Endothelial cell of umbilical vein (primary cell): Measurements from ENCODE around the gene AHNAK2.

Experiments
- CTCF ChIP-seq, 2 donors: IDR thresholded peaks; 1 replicate in 1 of 2; 2 replicates in 1 of 2; pipeline ENCODE4 v1.5.1; 2011; ENCODE audit warnings: low read length in 2 of 2, mild to moderate bottlenecking in 2 of 2, moderate library complexity in 2 of 2, control low read depth in 1 of 2, inconsistent platforms in 1 of 2, low read depth in 1 of 2; ENCODE audit not compliant: insufficient read depth in 1 of 2; ENCODE audit errors: extremely low read depth in 1 of 2
- POLR2A ChIP-seq: IDR thresholded peaks from 2 replicates; pipeline ENCODE4 v1.6.1; 2012; ENCODE audit warnings: low read depth, mild to moderate bottlenecking, control low read depth, low read length

GRCh38 chr14:104992501-104992900 is 14.3 kb upstream of the AHNAK2 start:
- TF ChIP-seq POLR2A (no peak), CTCF (IDR thresholded peaks at IDR 0.05; ENCODE audit: extremely low read depth in 1 of 2, insufficient read depth in 1 of 2, low read depth in 1 of 2, low read length in 2 of 2) (no peak)
